Urinary bladder (tissue), 4 donors: ENCODE measurements around the gene KRTAP5-2. TPM values are rescaled to one million over a fixed set of nuclear protein-coding genes. Genes with fewer than 3 reads are reported as not detected.
"Not testable (repeated sequence)": the region's sequence is repeated elsewhere in the genome, so short reads cannot be mapped to it uniquely, and the experiment has no call there.

Source experiments
- DNase-seq: peaks from one replicate; pipeline ENCODE4 v3.0.0-alpha.2; 2015; ENCODE audit errors: extremely low spot score
- H3K27ac ChIP-seq: one replicate; pipeline ENCODE4 v1.5.1; 2013; ENCODE audit warnings: low read depth, mild to moderate bottlenecking, moderate library complexity
- H3K36me3 ChIP-seq: one replicate; pipeline ENCODE4 v1.6.1; 2013; ENCODE audit warnings: mild to moderate bottlenecking, moderate library complexity; ENCODE audit not compliant: insufficient read depth
- H3K4me1 ChIP-seq: one replicate; pipeline ENCODE4 v1.6.1; 2013; ENCODE audit warnings: mild to moderate bottlenecking, moderate library complexity; ENCODE audit not compliant: insufficient read depth
- H3K4me3 ChIP-seq: one replicate; pipeline ENCODE4 v1.5.1; 2013; ENCODE audit warnings: low read depth, low read length
- WGBS: extraction: QIAGEN DNeasy Blood & Tissue Kit; methylation state at CpG from one replicate; pipeline ENCODE4 v1.1.7; 2013; 5-methylcytosine and 5-hydroxymethylcytosine counted together
- polyA plus RNA-seq: library from polyadenylated mRNA; stranded (reverse); fragments of 200-250 nt; gene quantifications from one replicate; pipeline ENCODE4 v1.2.3, GENCODE V29; 2013
- total RNA-seq: library from RNA; depleted of rRNA; stranded (reverse); fragments of >200 nt; gene quantifications from one replicate; pipeline ENCODE4 v1.2.3, GENCODE V29; 2014
- donor health status: healthy with polysubstance abuse.
- donor health status: healthy.

KRTAP5-2 gene
- total and polyA plus RNA-seq, 2 donors = not detected

DNA sequence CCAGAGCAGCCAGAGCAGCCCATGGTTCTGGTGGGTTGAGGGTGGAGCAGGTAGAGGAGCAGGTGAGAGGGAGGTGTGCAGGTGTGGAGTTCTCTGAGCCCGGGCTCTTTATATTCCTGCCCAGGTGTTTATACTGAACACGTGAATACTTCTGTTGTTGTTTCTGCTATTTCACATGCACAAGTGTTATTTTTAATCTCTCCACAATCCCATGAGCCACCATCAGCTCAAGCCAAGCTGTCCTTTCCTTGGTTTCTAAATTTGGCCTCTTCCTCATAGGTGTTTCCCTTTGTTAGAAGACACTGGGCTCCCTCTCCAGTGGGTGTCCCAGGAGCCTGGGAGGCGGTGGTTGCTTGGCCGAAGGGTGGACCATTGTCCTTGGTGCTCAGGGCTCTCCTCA, 10.3 kb upstream of the KRTAP5-2 start, which contains the start of gene KRTAP5-3:
TSS of gene KRTAP5-3 (minus strand) at position 101 of the 400 bp plus-strand sequence. CDS start at position 23, 78 bp downstream.
- 68% methylated on average over 4 of the region's 4 CpGs for WGBS
- no peak for DNase-seq

GRCh38 chr11:1607901-1608300, 9.8 kb upstream of the KRTAP5-2 start:
- not testable (repeated sequence) for H3K4me1 ChIP-seq, H3K4me3 ChIP-seq, H3K27ac ChIP-seq, DNase-seq, H3K36me3 ChIP-seq
- WGBS = 32% methylated on average over 5 of the region's 5 CpGs

More for the DNA sequence above, 10.3 kb upstream of the KRTAP5-2 start, which contains the start of gene KRTAP5-3:
- Histone ChIP-seq H3K27ac (no peak within 1 kb of the TSS), H3K4me3 (no peak within 1 kb of the TSS), H3K36me3 (no peaks in the 10 kb centered on the region), H3K4me1 (no peaks in the 10 kb centered on the region)

DNA sequence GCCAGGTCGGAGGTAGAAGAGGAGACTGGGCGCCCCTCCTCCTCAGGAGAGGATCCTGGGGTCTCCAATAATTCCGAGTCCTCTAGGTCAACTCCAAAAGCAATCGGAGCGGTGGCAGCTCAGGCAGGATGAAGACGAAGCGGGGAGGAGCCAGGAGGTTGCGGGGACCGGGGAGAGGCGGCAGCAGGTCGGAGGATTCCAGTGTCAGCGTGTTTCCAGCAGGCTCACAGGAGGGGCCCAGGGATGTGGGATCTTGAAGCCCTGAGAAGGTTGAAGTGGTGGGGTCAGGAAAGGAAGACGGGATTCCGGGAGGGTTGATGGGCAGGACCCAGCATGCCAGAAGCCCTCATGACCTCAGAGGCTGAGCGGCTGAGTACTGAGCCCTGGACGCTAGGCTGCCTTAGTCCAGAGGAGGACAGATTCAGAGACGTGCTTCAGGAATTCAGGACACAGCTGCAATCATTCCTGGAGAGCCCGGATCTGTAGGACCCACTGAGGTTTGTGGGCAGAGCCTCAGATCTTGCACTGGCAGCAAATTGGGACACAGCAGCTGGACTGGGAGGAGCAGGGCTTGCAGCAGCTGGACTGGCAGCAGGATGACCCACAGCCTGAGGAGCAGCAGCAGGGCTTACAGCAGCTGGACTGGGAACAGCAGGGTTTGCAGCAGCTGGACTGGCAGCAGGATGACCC, 9.2 kb upstream of the KRTAP5-2 start:
- DNase-seq, H3K4me3 ChIP-seq, H3K36me3 ChIP-seq, H3K27ac ChIP-seq, H3K4me1 ChIP-seq: not testable (repeated sequence)
- WGBS = 26% methylated on average over 18 of the region's 18 CpGs

DNA sequence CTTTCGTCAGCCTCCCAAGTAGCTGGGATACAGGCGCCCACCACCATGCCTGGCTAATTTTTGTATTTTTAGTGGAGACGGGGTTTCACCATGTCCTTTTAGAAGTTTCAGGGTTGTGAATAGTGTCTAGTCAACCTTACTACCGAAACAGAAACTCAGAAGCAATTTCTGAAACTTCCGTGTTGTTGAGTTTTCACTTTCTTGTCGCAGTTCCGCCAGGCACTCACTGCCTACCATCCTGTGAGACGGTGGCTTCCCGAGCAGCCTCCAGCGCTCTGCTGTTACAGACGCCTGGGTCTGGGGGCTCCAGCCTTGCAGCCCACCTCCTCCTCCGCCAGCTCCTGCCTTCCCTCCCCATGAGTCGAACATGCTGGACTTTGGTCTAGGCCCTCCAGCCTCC, 7.8 kb upstream of the KRTAP5-2 start:
- H3K27ac ChIP-seq, H3K36me3 ChIP-seq, H3K4me1 ChIP-seq, H3K4me3 ChIP-seq, DNase-seq: not testable (repeated sequence)
- 88% methylated on average over 13 of the region's 13 CpGs for WGBS

- WGBS = 85% methylated on average over 7 of the region's 7 CpGs
- DNase-seq = no peak
- H3K4me1 ChIP-seq = no peaks in the 10 kb centered on the region
- no peak overlapping the region for H3K4me3 ChIP-seq
- no peak overlapping the region for H3K27ac ChIP-seq
- H3K36me3 ChIP-seq = no peaks in the 10 kb centered on the region
Measured at GRCh38 chr11:1604711-1605110, 6.6 kb upstream of the KRTAP5-2 start.

DNA sequence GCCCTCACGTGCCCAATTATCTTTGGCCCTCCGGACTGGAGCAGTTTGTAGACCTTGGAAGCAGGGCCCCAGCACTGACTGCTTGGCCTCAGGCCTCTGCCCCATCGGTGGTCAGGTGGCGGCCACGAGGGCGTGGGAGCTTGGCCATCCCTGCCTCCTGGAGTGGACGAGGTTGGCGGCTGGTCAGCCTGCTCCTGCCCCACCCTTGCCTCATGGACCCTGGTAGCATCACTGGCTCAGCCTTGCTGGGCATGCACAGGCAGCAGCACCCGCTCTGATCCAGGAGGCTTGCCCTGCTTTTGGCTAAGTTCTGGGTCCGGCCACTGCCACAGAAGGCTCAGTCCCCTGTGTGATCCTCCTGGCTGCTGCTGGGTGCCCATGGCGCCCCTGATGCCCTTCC, 6.1 kb upstream of the KRTAP5-2 start:
- no peak for DNase-seq
- no peak overlapping the region for H3K4me3 ChIP-seq
- H3K36me3 ChIP-seq = no peaks in the 10 kb centered on the region
- H3K27ac ChIP-seq = no peak overlapping the region
- WGBS = 91% methylated on average over 11 of the region's 11 CpGs
- H3K4me1 ChIP-seq = no peaks in the 10 kb centered on the region

GRCh38 chr11:1603629-1604028, 5.5 kb upstream of the KRTAP5-2 start:
- no peaks in the 10 kb centered on the region for H3K36me3 ChIP-seq
- H3K27ac ChIP-seq = no peak overlapping the region
- no peak overlapping the region for H3K4me3 ChIP-seq
- DNase-seq = no peak
- WGBS = 86% methylated on average over 1 of the region's 1 CpG
- H3K4me1 ChIP-seq = no peaks in the 10 kb centered on the region

DNA sequence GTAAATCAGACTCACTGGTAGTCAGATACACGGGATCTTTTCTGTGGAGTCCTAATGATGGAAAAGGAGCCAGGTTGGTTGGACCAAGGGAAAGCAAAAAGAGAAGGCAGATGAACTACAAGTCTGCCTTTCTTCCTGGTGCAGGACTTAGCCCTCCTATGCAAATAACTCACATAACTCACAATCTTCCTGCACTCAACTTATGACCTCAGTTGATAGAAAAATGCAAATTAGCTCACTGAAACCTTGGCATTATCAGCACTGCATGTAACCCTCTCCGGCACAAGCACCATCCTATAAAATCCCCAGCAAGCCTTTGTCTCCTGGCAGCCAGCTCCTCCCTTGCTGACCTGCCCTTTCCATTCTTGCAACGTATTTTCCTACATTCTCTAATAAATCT, 3.6 kb upstream of the KRTAP5-2 start:
- H3K36me3 ChIP-seq, H3K4me1 ChIP-seq, H3K27ac ChIP-seq, DNase-seq, H3K4me3 ChIP-seq: not testable (repeated sequence)
- WGBS = 47% methylated on average over 3 of the region's 3 CpGs

DNA sequence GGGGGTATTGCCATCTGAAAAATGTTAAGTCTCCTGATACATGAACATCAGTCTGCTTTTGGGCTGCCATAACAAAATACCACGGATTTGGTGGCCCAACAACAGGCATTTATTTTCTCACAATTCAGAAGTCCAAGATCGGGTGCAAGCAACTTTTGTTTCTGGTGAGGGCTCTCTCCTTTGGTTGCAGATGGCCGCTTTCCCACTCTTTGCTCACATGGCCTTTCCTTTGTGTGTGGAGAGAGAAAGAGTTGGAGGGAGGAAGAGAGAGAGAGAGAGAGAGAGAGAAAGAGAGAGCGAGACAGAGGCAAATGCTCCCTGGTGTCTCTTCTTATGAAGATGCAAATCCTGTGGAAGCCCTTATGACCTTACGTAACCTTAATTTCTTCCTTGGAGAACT, 2.5 kb upstream of the KRTAP5-2 start:
- 74% methylated on average over 5 of the region's 5 CpGs for WGBS
- H3K27ac ChIP-seq = no peak overlapping the region
- H3K36me3 ChIP-seq = no peaks in the 10 kb centered on the region
- no peaks in the 10 kb centered on the region for H3K4me1 ChIP-seq
- DNase-seq = no peak
- no peak overlapping the region for H3K4me3 ChIP-seq

GRCh38 chr11:1598816-1599215, 722 bp upstream of the KRTAP5-2 start:
- H3K4me3 ChIP-seq = no peak overlapping the region
- no peaks in the 10 kb centered on the region for H3K36me3 ChIP-seq
- no peak overlapping the region for H3K27ac ChIP-seq
- no peak for DNase-seq
- WGBS = 61% methylated on average over 6 of the region's 6 CpGs
- H3K4me1 ChIP-seq = no peaks in the 10 kb centered on the region

DNA sequence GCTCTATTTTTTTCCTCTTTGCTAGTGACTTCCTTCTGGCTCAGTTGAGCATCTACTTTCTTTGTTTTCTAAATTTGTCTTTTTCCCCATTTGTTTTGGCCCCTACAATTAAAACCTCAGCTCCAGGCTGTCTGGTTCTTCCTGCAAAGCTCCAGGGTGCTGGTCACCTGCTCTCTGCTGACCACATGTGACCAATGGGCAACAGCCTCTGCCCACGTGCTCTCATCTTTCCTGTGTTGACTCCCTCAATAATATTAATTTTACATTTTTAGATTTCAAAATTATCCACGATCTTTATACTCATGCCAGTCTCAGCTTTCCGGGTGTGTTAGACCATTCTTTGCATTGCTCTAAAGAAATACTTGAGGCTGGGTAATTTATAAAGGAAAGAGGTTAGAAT, 312 bp upstream of the KRTAP5-2 start:
- not testable (repeated sequence) for H3K4me3 ChIP-seq, DNase-seq, H3K27ac ChIP-seq, H3K36me3 ChIP-seq, H3K4me1 ChIP-seq
- 75% methylated on average over 3 of the region's 3 CpGs for WGBS

DNA sequence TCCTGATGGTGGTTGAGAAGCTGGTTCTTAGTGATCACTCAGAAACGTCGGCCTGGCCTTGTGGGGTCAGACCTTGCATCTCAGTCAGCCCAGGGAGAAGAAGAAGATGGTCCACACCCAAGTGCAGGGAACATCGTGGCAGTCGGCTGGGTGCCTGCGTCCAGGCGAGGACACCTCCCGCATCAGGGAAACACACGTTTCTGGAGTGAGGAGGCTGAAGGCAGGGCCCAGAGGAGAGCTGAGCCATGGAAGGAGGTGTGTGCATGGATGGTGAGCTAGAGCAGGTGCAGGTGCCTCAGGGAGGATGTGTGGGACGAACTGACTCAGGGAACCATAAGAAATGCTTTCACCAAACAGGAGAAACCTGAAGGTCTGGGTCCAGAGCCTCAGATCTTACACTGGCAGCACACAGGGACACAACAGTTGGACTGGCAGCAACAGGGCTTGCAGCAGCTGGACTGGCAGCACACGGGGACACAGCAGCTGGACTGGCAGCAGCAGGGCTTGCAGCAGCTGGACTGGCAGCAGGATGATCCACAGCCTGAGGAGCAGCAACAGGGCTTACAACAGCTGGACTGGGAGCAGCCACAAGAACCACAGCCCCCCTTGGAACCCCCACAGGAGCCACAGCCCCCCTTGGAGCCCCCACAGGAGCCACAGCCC, 632 bp downstream of the KRTAP5-2 start:
- H3K36me3 ChIP-seq = no peaks in the 10 kb centered on the region
- DNase-seq = no peak
- WGBS = 81% methylated on average over 10 of the region's 10 CpGs
- H3K4me3 ChIP-seq = no peak overlapping the region
- H3K27ac ChIP-seq = no peak overlapping the region
- no peaks in the 10 kb centered on the region for H3K4me1 ChIP-seq

DNA sequence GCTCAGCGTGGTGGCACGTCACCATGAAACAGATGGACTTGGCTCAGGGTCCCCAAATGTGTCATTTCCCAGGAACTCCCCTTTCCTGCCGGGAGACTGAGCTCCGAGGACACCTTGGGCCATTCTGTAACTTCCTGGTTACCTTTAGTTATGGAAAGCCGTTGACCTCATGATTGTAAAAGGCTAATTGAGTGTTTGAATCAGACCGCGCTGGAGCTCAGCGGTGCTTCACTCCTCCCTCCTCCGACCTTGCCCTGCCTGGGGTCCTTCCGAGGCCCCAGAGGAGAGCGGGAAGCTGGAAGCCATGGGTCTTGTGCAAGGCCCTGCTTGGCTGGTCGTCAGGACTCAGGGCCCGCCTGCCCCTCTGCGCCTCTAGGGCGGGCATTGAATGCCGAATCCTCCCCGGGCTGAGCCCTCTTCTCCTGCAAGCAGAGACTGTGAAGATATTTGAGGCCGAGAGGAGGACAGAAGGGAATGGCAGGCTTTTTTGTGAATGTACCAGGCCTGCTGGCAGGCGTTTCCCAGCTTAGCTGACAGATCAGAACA, 1.4 kb downstream of the KRTAP5-2 start:
- WGBS = 54% methylated on average over 19 of the region's 19 CpGs
- H3K36me3 ChIP-seq, H3K4me3 ChIP-seq, DNase-seq, H3K27ac ChIP-seq, H3K4me1 ChIP-seq: not testable (repeated sequence)

DNA sequence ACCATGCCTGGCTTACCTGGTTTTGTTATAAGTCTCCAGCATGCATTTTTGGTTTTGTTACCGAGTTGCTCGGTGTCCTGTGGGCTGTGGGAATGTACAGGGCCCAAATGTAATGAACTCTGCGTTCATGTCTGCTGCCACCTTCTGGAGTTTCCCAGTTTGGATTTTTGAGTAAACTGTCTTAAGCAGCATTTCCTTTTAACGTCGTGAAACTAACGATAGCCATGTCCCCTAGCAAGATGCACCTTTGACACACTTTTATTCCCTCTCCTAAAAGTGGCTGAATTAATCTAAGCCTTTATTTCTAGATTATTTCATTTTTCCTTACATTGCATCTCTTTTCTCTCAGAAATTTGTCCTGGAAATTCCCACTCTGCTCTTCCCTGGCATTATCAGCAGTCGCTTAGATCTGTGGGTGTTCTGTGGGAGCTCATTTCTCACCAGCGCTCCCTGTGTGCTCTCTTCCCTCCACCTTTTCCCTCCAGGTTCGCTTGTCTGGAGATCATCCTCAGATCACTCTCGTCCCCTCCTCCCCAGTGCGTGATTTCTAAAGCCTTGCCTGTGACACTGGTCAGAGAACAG, 2.0 kb downstream of the KRTAP5-2 start:
- not testable (repeated sequence) for H3K36me3 ChIP-seq, H3K4me3 ChIP-seq, DNase-seq, H3K4me1 ChIP-seq, H3K27ac ChIP-seq
- 41% methylated on average over 11 of the region's 11 CpGs for WGBS
